Muscle layer of colon (tissue), 2 donors: Measurements from ENCODE around the gene MAGI2.
"Not testable (repeated sequence)": the region's sequence is repeated elsewhere in the genome, so short reads cannot be mapped to it uniquely, and the experiment has no call there.

ENCODE experiments used
- H3K27ac ChIP-seq: one replicate; pipeline ENCODE4 v1.7.0; 2013; ENCODE audit warnings: low read depth, mild to moderate bottlenecking, low read length, moderate library complexity
- H3K27me3 ChIP-seq, 2 donors: one replicate each; pipeline ENCODE4 v1.7.0; 2013; ENCODE audit warnings: low read length in 2 of 2, mild to moderate bottlenecking in 2 of 2; ENCODE audit not compliant: insufficient read depth in 2 of 2, control insufficient read depth in 1 of 2
- H3K36me3 ChIP-seq: one replicate; pipeline ENCODE4 v1.7.0; 2013; ENCODE audit warnings: mild to moderate bottlenecking, low read length; ENCODE audit not compliant: insufficient read depth
- H3K4me1 ChIP-seq: one replicate; pipeline ENCODE4 v1.7.0; 2013; ENCODE audit warnings: mild to moderate bottlenecking, low read length; ENCODE audit not compliant: insufficient read depth
- H3K4me3 ChIP-seq, 2 donors: one replicate each; pipeline ENCODE4 v1.7.0; 2013; ENCODE audit warnings: low read length in 2 of 2, low read depth in 1 of 2, mild to moderate bottlenecking in 1 of 2, moderate library complexity in 1 of 2
- H3K9ac ChIP-seq: one replicate; pipeline ENCODE4 v1.7.0; 2013; ENCODE audit warnings: low read length
- H3K9me3 ChIP-seq: one replicate; pipeline ENCODE4 v1.7.0; 2013; ENCODE audit warnings: mild to moderate bottlenecking, low read length
- donor health status: abdominal sarcoma.
- donor health status: Adenocarcinoma of cecum.

MAGI2 gene

DNA sequence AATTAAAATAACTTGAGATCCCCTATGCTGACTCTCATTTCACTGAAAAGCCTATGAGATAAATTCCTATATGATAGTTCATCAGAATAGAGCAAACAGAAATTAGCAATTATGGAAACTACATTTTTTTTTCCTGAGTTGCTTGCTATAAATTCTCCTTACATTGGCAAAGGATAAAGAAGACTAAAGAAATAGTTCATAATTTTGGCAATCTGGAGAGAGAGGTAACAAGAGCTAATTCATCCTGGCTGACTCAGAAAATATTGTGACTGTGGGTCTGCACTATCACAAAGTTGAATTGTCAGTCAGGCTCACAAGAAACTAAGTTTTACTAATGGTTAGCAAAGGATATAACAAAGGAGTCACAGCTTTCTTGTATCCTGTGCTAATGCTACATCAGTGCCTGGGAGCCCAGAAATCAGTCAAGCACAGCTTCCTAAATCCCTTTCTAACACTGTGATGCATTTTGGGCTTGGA is 483.0 kb downstream of the MAGI2 start:
- H3K4me3 ChIP-seq = no peak overlapping the region
- no peaks in the 10 kb centered on the region for H3K9me3 ChIP-seq
- H3K27me3 ChIP-seq = no peaks in the 10 kb centered on the region
- H3K4me1 ChIP-seq = no peaks in the 10 kb centered on the region
- no peak overlapping the region for H3K27ac ChIP-seq
- no peaks in the 10 kb centered on the region for H3K36me3 ChIP-seq
- no peak overlapping the region for H3K9ac ChIP-seq

DNA sequence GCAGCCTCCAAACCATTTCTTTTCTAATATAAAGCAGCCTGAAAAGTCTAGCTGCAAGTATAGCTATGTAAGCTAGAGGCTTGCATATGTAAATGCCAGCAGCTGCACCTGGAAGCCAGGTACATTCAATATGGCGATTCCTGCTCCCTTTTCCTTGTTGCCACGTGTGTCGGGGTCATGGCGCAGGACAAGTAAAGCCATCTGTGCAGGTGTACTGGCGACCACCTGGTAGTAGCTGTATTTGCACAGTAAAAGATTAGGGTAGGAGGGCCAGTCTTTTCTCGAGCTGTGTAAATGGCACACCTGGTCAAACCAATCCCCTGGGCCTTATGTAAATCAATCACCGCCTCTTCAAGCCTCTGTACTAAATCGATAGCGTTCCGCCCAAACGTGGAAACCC is 484.5 kb downstream of the MAGI2 start:
- H3K9me3 ChIP-seq = no peaks in the 10 kb centered on the region
- H3K4me3 ChIP-seq = no peak overlapping the region
- H3K9ac ChIP-seq = no peak overlapping the region
- no peaks in the 10 kb centered on the region for H3K36me3 ChIP-seq
- no peak overlapping the region for H3K27ac ChIP-seq
- no peaks in the 10 kb centered on the region for H3K4me1 ChIP-seq
- H3K27me3 ChIP-seq = no peaks in the 10 kb centered on the region

DNA sequence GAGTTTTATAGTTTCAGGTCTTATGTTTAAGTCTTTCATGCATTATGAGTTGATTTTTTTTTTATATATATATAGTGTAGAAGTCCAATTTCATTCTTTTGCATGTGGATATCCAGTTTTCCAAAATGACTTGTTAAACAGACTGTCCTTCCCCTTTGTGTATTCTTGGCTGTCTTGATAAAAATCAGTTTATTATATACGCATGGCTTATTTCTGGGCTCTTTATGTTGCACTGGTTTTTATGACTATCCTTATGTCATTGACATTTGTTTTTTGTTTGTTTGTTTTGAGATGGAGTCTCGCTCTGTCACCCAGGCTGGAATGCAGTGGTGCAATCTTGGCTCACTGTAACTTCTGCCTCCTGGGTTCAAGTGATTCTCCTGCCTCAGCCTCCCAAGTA is 485.9 kb downstream of the MAGI2 start:
- H3K4me3 ChIP-seq, H3K36me3 ChIP-seq, H3K27me3 ChIP-seq, H3K9me3 ChIP-seq, H3K9ac ChIP-seq, H3K27ac ChIP-seq, H3K4me1 ChIP-seq: not testable (repeated sequence)

DNA sequence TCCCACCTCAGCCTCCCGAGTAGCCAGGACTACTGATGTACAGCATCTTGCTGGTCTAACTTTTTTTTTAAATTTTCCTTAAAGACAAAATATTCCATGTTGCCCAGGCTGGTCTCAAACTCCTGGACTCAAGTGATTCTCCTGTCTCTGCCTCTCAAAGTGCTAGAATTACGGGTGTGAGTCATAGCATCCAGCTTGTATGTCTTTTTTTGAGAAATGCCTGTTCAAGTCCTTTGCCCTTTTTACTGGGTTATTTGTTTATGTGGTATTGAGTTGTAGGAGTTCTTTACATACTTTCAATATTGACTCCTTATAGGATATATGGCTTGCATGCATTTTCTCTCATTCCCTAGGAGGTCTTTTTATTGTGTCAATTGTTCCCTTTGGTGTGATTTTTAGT is 486.4 kb downstream of the MAGI2 start:
- Histone ChIP-seq H3K9me3 (no peaks in the 10 kb centered on the region), H3K4me3 (no peak overlapping the region), H3K4me1 (no peaks in the 10 kb centered on the region), H3K27me3 (no peaks in the 10 kb centered on the region), H3K27ac (no peak overlapping the region), H3K36me3 (no peaks in the 10 kb centered on the region), H3K9ac (no peak overlapping the region)

DNA sequence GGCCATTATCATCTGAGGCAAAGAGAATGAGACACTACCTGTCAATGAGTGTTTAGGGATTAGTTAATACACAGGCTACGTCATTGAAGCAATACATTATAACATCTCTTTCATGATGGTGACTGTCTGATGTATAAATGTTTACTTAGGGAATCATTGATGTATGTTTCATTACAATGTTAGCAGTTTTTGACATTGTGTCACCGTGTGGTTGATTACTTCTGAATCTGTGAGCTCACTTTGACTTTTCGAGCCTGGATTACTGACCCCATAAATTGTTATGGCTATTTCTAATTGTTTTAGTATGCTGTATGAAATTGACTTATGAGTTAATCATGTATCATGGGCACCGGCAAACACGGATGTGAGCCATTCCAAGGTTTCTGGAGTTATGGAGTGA is 494.0 kb downstream of the MAGI2 start:
- H3K27me3 ChIP-seq = no peaks in the 10 kb centered on the region
- no peaks in the 10 kb centered on the region for H3K36me3 ChIP-seq
- H3K9ac ChIP-seq = no peak overlapping the region
- no peak overlapping the region for H3K4me3 ChIP-seq
- H3K9me3 ChIP-seq = no peaks in the 10 kb centered on the region
- H3K27ac ChIP-seq = no peak overlapping the region
- no peaks in the 10 kb centered on the region for H3K4me1 ChIP-seq

DNA sequence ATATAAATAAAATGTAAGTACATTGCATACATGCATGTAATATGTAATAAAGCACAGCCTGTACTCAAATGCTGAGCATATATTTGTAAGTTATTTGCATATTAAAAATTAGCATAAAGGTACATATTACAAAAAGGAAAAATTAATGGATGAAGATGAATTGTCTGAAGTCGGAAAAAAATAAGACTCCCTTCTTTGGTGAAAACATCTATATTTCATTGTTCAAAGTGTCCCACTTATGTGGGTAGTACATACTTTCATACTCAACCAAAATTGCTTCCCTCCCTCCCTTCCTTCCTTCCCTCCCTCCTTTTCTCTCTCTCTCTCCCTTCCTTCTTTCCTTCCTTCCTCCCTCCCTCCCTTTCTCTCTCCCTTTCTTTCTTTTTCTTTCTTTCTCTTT is 498.1 kb downstream of the MAGI2 start:
- Histone ChIP-seq H3K9me3 (no peaks in the 10 kb centered on the region), H3K36me3 (no peaks in the 10 kb centered on the region), H3K4me1 (no peaks in the 10 kb centered on the region), H3K27me3 (no peaks in the 10 kb centered on the region), H3K4me3 (no peak overlapping the region), H3K27ac (no peak overlapping the region), H3K9ac (no peak overlapping the region)

DNA sequence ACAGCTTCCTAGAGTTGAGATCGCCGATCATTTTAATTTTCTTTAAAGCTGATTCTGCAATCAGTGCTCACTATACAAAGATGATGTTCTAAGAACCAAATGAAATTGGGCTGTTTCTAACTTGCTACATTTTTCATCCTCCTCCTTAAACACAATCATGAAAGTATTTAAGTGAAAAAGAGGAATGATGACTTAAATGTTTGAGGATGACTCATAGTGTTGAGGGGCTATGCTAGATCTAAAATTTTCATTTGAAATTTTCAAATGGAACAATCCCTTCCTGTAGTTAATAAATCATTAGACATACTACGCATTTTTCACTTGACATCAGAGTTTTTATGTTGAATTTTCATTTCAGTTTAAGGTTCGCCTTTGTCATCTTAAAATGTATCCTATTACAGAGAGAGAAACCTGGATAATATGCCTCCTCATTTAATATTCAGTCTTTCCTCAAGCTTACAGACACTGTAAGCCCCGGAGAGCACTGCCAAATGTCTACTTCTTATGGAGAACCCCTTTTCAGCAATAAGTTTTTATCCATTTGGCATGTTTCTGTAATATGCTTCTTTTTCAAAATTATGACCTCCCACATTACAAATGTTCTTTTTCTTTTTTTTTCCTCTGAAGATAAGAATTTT is 499.6 kb downstream of the MAGI2 start:
- no peaks in the 10 kb centered on the region for H3K4me1 ChIP-seq
- H3K27me3 ChIP-seq = no peaks in the 10 kb centered on the region

DNA sequence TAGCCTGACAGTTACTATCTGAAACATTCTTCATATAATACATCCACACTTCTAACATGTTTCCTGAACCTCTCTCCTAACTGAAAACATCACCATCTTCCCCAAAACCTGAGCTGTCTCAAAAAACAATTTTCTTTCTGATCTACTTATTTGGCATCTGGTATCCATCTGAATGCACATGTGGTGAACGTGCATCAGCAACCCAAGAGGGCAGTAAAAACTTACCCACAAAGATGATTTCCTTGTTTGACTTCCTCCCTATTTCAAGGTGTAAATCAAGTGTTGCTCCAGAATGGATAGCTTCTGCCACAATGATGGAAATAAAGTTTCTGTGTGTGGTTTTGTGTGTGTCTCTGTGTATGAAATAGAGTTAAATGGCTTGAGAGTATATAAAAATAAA is 500.4 kb downstream of the MAGI2 start:
- H3K4me3 ChIP-seq = no peak overlapping the region
- no peaks in the 10 kb centered on the region for H3K4me1 ChIP-seq
- no peak overlapping the region for H3K9ac ChIP-seq
- H3K27ac ChIP-seq = no peak overlapping the region
- no peaks in the 10 kb centered on the region for H3K36me3 ChIP-seq
- no peaks in the 10 kb centered on the region for H3K9me3 ChIP-seq
- H3K27me3 ChIP-seq = no peaks in the 10 kb centered on the region

More for the DNA sequence above, 499.6 kb downstream of the MAGI2 start:
- no peaks in the 10 kb centered on the region for H3K9me3 ChIP-seq
- no peak overlapping the region for H3K4me3 ChIP-seq
- H3K36me3 ChIP-seq = no peaks in the 10 kb centered on the region
- H3K9ac ChIP-seq = no peak overlapping the region
- H3K27ac ChIP-seq = no peak overlapping the region

DNA sequence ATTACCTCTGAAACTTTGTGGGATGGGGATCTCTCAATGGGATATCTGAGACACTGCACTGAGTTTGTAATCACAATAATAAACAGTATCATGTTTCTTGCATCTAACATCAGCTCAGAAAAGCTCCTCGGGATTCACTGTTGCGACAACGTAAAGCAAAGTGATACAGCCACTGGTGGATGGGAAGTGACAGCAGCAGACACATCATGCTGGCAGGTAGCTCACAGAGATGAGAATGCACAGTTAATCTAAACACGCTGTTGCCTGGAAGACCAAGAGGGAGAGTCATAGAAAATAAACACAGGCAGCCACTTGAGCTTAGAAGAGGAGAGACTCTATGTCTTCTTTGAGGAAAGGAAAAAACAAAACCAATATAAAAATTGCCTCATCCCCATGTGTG is 513.8 kb downstream of the MAGI2 start:
- Histone ChIP-seq H3K9me3 (no peaks in the 10 kb centered on the region), H3K27ac (no peak overlapping the region), H3K36me3 (no peaks in the 10 kb centered on the region), H3K9ac (no peak overlapping the region), H3K27me3 (no peaks in the 10 kb centered on the region), H3K4me3 (no peak overlapping the region), H3K4me1 (no peaks in the 10 kb centered on the region)

DNA sequence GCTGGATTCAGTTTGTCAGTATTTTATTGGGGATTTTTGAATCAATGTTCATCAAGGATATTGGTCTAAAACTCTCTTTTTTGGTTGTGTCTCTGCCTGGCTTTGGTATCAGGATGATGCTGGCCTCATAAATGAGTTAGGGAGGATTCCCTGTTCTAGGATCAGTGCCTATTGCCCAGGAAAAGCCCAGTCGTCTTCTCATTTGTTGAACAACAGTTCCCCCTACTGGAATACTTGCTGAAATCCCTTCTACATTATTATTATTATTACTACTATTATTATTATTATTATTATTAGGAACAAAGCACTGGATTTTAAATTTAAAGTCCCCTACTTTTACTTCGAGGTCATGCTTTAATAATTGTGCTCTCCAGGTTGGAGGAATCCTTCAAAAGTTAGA is 528.9 kb downstream of the MAGI2 start:
- no peak overlapping the region for H3K4me3 ChIP-seq
- no peak overlapping the region for H3K27ac ChIP-seq
- H3K9me3 ChIP-seq = no peaks in the 10 kb centered on the region
- H3K9ac ChIP-seq = no peak overlapping the region
- H3K36me3 ChIP-seq = no peaks in the 10 kb centered on the region
- no peaks in the 10 kb centered on the region for H3K27me3 ChIP-seq
- H3K4me1 ChIP-seq = no peaks in the 10 kb centered on the region

DNA sequence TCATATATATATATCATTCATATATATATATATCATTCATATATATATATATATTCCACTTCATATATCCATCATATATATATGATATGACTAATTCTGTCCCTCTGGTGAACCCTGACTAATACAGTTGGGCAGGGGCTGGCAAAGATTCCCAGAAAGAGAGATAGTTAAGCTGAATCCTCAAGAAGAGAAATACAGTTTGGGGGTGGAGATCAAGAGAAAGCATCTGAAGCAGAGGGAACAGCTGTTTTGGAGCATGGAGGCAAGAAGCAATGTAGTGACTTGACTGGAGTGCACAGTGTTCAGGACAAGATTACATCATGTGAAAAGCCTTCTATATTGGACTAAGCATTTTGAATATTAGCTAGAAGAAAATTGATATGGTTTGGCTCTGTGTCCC is 540.7 kb downstream of the MAGI2 start:
- H3K4me3 ChIP-seq = no peak overlapping the region
- no peak overlapping the region for H3K9ac ChIP-seq
- no peaks in the 10 kb centered on the region for H3K4me1 ChIP-seq
- H3K9me3 ChIP-seq = no peaks in the 10 kb centered on the region
- H3K27ac ChIP-seq = no peak overlapping the region
- no peaks in the 10 kb centered on the region for H3K36me3 ChIP-seq
- H3K27me3 ChIP-seq = no peaks in the 10 kb centered on the region

DNA sequence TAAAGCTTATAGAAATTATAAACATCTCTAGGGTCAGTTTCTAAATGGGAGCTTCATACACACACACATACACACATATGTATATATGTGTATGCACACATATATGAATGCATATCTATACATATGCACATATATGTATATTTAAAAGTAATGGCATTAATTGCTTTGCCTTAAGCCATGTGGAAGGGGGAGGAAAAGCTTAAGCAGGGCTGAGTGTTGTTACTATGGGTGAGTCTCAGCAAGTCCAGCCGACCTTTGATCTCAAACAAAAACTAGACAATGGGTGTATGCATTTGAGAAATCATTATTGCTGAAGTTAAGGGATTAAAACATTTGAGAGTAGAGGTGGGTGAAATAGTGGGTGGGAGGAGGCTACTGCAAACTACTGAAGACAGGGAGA is 546.7 kb downstream of the MAGI2 start:
- Histone ChIP-seq H3K36me3 (no peaks in the 10 kb centered on the region), H3K4me1 (no peaks in the 10 kb centered on the region), H3K9ac (no peak overlapping the region), H3K4me3 (no peak overlapping the region), H3K9me3 (no peaks in the 10 kb centered on the region), H3K27me3 (no peaks in the 10 kb centered on the region), H3K27ac (no peak overlapping the region)
